Measurements from ENCODE around the gene STMND1. TPM values are rescaled to one million over a fixed set of nuclear protein-coding genes. Genes with fewer than 3 reads are reported as not detected.

The STMND1 gene
- total RNA-seq, 1 experiment from 2014 or later: not detected

- no peaks in the 10 kb centered on the region for H3K36me3 ChIP-seq (ENCODE audit: insufficient read depth, low read length, poor library complexity, severe bottlenecking)
- peaks cover 13% of the 10 kb centered on the region for H3K9me3 ChIP-seq (ENCODE audit: low read depth, low read length, poor library complexity, severe bottlenecking)
- H3K27ac ChIP-seq (ENCODE audit: low read depth, low read length, poor library complexity, severe bottlenecking): no peak overlapping the region
- ChIA-PET CTCF (no interaction called here), POLR2A (ENCODE audit: low non-redundant PET) (no interaction called here)
- no peak for TF ChIP-seq EZH2 (IDR thresholded peaks at IDR 0.05; ENCODE audit: borderline replicate concordance, low read depth, low read length, poor library complexity, severe bottlenecking)
- TF ChIP-seq, protein P1, sequence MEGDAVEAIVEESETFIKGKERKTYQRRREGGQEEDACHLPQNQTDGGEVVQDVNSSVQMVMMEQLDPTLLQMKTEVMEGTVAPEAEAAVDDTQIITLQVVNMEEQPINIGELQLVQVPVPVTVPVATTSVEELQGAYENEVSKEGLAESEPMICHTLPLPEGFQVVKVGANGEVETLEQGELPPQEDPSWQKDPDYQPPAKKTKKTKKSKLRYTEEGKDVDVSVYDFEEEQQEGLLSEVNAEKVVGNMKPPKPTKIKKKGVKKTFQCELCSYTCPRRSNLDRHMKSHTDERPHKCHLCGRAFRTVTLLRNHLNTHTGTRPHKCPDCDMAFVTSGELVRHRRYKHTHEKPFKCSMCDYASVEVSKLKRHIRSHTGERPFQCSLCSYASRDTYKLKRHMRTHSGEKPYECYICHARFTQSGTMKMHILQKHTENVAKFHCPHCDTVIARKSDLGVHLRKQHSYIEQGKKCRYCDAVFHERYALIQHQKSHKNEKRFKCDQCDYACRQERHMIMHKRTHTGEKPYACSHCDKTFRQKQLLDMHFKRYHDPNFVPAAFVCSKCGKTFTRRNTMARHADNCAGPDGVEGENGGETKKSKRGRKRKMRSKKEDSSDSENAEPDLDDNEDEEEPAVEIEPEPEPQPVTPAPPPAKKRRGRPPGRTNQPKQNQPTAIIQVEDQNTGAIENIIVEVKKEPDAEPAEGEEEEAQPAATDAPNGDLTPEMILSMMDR (conservative IDR thresholded peaks at IDR 0.05; ENCODE audit: low read depth, low read length): no peak
- no peaks in the 10 kb centered on the region for H3K4me1 ChIP-seq (ENCODE audit: insufficient read depth, low read length, poor library complexity, severe bottlenecking)
- no peak overlapping the region for H3K4me3 ChIP-seq (ENCODE audit: low read depth, low read length, poor library complexity, severe bottlenecking)
- DNase-seq (ENCODE audit: low spot score): no peak
- intact Hi-C loops (cut with micrococcal nuclease; ENCODE audit: unreplicated experiment): no loop called here
- no TSS peak for BruUV-seq (replicated peaks)
- H3K27me3 ChIP-seq (replicated peaks; ENCODE audit: insufficient read depth, low read depth, low read length, poor library complexity): no peaks in the 10 kb centered on the region
Observed at GRCh38 chr6:17138033-17138432, 36.2 kb downstream of the STMND1 start.

DNA sequence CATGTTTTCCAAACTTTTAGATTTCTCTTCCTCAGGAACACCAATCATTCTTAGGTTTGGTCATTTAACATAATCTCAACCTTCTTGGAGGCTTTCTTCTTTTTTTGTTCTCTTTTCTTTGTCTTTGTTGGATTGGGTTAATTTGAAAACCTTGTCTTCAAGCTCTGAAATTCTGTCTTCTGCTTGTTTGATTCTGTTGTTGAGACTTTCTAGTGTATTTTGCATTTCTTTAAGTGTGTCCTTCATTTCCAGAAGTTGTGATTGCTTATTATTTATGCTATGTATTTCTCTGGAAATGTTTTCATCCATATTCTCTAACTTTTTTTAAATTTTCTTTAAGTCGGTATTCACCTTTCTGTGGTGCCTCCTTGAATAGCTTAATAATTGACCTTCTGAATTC is 42.2 kb downstream of the STMND1 start:
- no peak for DNase-seq (ENCODE audit: low spot score)
- intact Hi-C loops (cut with micrococcal nuclease; ENCODE audit: unreplicated experiment): no loop called here
- Histone ChIP-seq H3K4me3 (ENCODE audit: low read depth, low read length, poor library complexity, severe bottlenecking) (no peak overlapping the region), H3K9me3 (ENCODE audit: low read depth, low read length, poor library complexity, severe bottlenecking) (no peaks in the 10 kb centered on the region), H3K36me3 (ENCODE audit: insufficient read depth, low read length, poor library complexity, severe bottlenecking) (no peaks in the 10 kb centered on the region), H3K4me1 (ENCODE audit: insufficient read depth, low read length, poor library complexity, severe bottlenecking) (no peaks in the 10 kb centered on the region), H3K27ac (ENCODE audit: low read depth, low read length, poor library complexity, severe bottlenecking) (no peak overlapping the region), H3K27me3 (replicated peaks; ENCODE audit: insufficient read depth, low read depth, low read length, poor library complexity) (no peaks in the 10 kb centered on the region)
- ChIA-PET POLR2A (ENCODE audit: low non-redundant PET) (no interaction called here), CTCF (no interaction called here)
- TF ChIP-seq, protein P1 (conservative IDR thresholded peaks at IDR 0.05; ENCODE audit: low read depth, low read length): no peak
- no peak for TF ChIP-seq EZH2 (IDR thresholded peaks at IDR 0.05; ENCODE audit: borderline replicate concordance, low read depth, low read length, poor library complexity, severe bottlenecking)
- BruUV-seq (replicated peaks): no TSS peak

DNA sequence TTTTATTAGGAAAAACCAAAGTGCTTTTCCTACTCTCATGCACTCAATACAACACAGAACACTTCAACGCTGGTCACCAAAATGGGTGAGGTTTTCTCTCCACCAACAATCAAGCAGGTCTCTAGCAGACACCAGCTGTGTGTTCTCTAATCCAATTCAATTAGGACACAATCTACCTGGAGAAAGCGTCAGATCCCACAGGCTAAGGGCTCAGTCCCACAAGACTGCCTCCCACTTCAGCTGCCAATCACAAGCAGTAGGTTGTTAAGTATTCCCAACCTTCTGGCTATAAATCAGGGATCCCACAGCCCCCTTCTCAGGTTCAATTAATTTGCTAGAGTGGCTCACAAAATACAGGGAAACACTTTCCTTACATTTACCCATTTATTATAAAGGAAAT is 47.7 kb downstream of the STMND1 start:
- intact Hi-C loops (cut with micrococcal nuclease; ENCODE audit: unreplicated experiment): no loop called here

More for the DNA sequence above, 47.7 kb downstream of the STMND1 start:
- ChIA-PET CTCF (no interaction called here), POLR2A (ENCODE audit: low non-redundant PET) (no interaction called here)
- DNase-seq (ENCODE audit: low spot score): no peak
- BruUV-seq (replicated peaks): no TSS peak
- no peak for TF ChIP-seq EZH2 (IDR thresholded peaks at IDR 0.05; ENCODE audit: borderline replicate concordance, low read depth, low read length, poor library complexity, severe bottlenecking)
- TF ChIP-seq, protein P1 (conservative IDR thresholded peaks at IDR 0.05; ENCODE audit: low read depth, low read length): no peak
- peaks cover 4% of the 10 kb centered on the region for H3K9me3 ChIP-seq (ENCODE audit: low read depth, low read length, poor library complexity, severe bottlenecking)
- no peak overlapping the region for H3K4me3 ChIP-seq (ENCODE audit: low read depth, low read length, poor library complexity, severe bottlenecking)
- no peaks in the 10 kb centered on the region for H3K4me1 ChIP-seq (ENCODE audit: insufficient read depth, low read length, poor library complexity, severe bottlenecking)
- no peak overlapping the region for H3K27ac ChIP-seq (ENCODE audit: low read depth, low read length, poor library complexity, severe bottlenecking)
- no peaks in the 10 kb centered on the region for H3K36me3 ChIP-seq (ENCODE audit: insufficient read depth, low read length, poor library complexity, severe bottlenecking)
- no peaks in the 10 kb centered on the region for H3K27me3 ChIP-seq (replicated peaks; ENCODE audit: insufficient read depth, low read depth, low read length, poor library complexity)

Measured in A673 (cell line).